Measurements from ENCODE around the gene ZNF101.

ZNF101 gene

DNA sequence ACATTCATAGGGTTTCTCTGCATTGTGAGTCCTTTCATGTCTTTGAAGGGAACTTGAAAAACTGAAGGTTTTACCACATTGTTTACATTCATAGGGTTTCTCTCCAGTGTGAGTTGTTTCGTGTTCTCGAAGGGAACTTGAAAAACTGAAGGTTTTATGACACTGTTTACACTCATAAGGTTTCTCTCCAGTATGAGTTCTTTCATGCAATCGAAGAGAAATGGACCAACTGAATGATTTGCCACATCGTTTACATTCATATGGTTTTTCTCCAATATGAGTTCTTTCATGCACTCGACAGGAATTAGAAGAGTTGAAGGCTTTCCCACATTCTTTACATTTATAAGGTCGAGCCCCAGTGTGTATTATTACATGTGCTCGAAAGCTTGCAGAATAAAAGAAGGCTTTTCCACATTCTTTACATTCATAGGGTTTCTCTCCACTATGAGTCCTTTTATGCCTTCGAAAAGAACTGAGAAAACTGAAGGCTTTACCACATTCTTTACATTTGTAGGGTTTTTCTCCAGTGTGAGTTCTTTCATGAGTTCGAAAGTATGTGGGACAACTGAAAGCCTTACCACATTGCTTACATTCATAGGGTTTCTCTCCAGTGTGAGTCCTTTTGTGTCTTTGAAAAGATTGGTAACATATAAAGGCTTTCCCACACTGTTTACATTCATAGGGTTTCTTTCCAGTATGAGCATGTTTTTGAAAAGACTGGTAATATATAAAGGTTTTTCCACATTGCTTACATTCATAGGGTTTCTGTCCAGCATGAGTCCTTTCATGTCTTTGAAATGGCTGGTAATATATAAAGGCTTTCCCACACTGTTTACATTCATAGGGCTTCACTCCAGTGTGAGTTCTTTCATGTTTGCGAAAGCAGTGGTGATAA, 43.5 kb downstream of the ZNF101 start:
- no peak for DNase-seq (ENCODE audit: low read depth in 2 of 2)

- no peak for DNase-seq (ENCODE audit: low read depth in 2 of 2)
Measured at GRCh38 chr19:19719798-19720197, 51.2 kb downstream of the ZNF101 start.

GRCh38 chr19:19721896-19722295, 53.3 kb downstream of the ZNF101 start:
- no peak for DNase-seq (ENCODE audit: low read depth in 2 of 2)

DNA sequence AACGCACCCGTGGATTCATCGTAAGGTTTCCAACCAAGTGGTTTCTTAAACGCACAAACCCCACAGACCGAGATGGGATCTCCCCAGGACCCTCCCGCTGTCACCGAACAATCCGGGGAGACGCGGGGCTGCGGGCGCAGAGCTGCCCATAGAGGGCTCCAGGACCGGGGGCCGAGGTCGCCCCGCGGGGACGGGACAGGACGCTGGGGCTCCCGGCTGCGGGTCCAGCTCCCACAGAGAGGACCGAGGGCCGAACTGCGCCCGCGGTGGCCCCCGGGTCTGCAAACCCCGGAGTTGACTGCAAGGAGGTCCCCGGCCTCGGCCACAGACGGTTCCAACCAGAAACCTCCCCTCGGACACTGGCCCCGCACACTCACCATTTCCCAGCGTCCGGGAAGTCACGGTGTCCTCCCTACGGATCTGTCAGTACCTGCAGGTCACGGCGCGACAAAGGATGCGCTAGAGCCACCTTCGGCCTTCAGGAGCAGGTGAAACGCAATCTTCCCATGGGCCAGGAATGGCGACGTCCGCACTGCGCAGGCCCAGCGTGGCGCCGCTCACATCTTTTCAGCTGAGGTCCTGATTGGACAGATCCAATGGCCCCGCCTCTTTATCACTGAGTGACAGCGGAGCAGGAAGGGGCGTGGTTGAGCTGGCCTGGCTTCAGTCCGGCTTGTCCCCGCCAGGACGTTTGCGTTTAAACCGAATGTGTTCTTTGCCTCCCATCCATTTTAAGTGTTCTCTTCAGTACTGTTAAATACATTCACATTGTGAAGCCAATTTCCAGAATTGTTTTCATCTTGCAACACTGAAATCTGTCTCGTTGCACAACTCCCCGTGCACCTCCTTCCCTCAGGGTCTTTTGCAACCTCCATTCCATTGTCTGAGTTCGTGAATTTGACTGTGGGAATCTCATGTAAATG, 64.2 kb downstream of the ZNF101 start, which contains the start of gene ZNF14:
Gene ZNF14, minus strand, starts transcription at position 534 of the 923 bp plus-strand sequence. Its CDS starts 154 bp downstream, at position 380.
- peak; percentile 80 to 88 for DNase-seq (ENCODE audit: low read depth in 2 of 2)

All from activated CD4-positive, alpha-beta T cell treated with anti-CD3 and anti-CD28 coated beads for 24 hours (primary cell).